ENCODE measurements around the gene ZNF280B.
"Not testable (repeated sequence)": the region's sequence is repeated elsewhere in the genome, so short reads cannot be mapped to it uniquely, and the experiment has no call there.

DNA sequence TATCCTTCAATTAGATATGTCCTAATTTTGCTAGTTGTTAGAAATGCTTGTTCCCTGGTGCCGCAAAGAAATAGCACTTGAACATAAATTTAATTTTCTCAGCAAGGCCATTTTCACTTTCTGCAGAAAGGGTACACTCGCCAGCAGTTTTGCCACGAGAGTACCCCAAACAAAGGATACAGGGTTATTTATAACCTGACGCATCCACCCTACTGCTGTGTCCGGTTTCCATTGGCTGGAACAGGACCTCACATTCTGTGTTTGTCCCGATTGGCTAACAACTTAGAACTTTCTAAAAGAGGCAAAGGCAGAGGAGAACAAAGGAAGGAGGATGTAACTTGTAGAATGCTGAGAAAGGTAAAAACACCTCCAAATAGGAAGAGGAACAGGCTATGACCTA, 1.4 kb upstream of the ZNF280B start:
- TF ChIP-seq, protein P1, sequence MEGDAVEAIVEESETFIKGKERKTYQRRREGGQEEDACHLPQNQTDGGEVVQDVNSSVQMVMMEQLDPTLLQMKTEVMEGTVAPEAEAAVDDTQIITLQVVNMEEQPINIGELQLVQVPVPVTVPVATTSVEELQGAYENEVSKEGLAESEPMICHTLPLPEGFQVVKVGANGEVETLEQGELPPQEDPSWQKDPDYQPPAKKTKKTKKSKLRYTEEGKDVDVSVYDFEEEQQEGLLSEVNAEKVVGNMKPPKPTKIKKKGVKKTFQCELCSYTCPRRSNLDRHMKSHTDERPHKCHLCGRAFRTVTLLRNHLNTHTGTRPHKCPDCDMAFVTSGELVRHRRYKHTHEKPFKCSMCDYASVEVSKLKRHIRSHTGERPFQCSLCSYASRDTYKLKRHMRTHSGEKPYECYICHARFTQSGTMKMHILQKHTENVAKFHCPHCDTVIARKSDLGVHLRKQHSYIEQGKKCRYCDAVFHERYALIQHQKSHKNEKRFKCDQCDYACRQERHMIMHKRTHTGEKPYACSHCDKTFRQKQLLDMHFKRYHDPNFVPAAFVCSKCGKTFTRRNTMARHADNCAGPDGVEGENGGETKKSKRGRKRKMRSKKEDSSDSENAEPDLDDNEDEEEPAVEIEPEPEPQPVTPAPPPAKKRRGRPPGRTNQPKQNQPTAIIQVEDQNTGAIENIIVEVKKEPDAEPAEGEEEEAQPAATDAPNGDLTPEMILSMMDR (IDR thresholded peaks at IDR 0.05 in 8 of 11, conservative IDR thresholded peaks at IDR 0.05 in 3 of 11) = not testable (repeated sequence)
- not testable (repeated sequence) for TF ChIP-seq POLR2AphosphoS5, POLR2A (IDR thresholded peaks at IDR 0.05)

Data from spleen (tissue), 7 donors.